Bronchial epithelial cell (primary cell): ENCODE measurements around the gene KDM2B. TPM values are rescaled to one million over a fixed set of nuclear protein-coding genes. Genes with fewer than 3 reads are reported as not detected.
A peak's percentile ranks its signal among the peaks of the same experiment; 100 is the strongest.

ENCODE experiments used
- DNase-seq: peaks from one replicate; pipeline ENCODE4 v3.0.0-alpha.2; 2010; ENCODE audit warnings: low read depth
- FAIRE-seq: peaks from 2 replicates; lab custom pipeline; 2011; peaks lifted over from hg19 to GRCh38; lab: Jason Lieb, UNC
- H3K27me3 ChIP-seq: 2 replicates; pipeline ENCODE4 v1.5.1; 2011; ENCODE audit warnings: low read length; ENCODE audit not compliant: control insufficient read depth, insufficient read depth
- H3K36me3 ChIP-seq: 2 replicates; pipeline ENCODE4 v1.5.1; 2011; ENCODE audit warnings: low read length; ENCODE audit not compliant: control insufficient read depth, insufficient read depth
- H3K4me3 ChIP-seq: 2 replicates; pipeline ENCODE4 v1.5.1; 2011; ENCODE audit warnings: mild to moderate bottlenecking, low read depth, low read length, control low read depth
- CTCF ChIP-seq: IDR thresholded peaks from 2 replicates; pipeline ENCODE4 v1.5.1; 2011; ENCODE audit warnings: mild to moderate bottlenecking, moderate library complexity, low read length, control low read depth, inconsistent platforms; ENCODE audit not compliant: insufficient read depth, severe bottlenecking
- total RNA-seq: library from RNA; depleted of rRNA; stranded (reverse); fragments of >200 nt; gene quantifications from 2 replicates; pipeline ENCODE4 v1.2.1, GENCODE V29; 2014

Gene KDM2B
- total RNA-seq, 1 donor from 2014 or later = 14.2 TPM

DNA sequence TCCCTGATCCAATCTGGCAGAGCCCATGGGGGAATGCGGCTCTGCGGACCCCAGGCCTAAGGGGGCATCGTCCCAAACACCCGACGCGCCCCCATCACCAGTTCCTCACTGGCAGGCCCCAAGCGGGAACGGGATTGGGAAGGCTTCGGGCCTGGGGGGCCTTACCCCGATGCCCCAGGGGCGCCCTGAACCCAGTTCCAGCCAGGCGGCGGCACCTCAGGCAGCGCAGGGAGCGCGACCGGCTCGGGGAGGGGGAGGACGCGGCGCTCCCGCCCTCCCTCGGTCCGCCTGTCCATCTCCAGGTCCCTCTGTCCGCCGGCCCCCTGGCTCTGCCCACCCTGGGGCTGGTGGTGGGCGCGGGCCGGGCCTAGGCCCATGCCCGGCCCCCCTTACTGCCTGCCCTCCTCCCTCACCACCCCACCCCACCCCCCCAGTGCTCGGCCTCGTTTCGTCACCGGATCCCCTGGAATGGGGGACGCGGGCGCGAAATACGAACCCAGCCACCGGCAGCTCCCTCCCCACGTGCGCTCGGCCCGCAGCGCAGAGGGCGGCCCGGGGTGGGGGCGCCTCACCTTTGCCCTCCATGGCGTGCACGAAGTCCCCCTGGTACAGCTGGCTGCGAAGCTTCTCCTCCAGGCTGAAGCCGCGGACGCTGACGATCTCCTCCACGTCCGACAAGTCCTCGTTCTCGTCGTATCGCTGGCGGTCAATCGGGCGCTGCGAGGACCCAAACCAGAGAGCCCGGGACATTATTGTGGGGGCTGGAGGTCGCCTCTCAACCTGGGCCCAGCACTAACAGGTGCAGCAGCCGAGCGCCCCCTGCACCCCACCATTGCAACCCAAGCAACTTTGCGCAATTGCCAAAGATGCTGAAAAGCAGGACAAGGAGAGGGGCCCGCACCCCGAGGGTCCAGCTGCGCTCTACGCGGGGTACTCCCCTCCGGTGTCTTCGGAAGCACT is 2.3 kb downstream of the KDM2B start:
- DNase-seq (no peak), FAIRE-seq (no peak)
- TF ChIP-seq CTCF = no peak
- H3K36me3 ChIP-seq = no peaks in the 10 kb centered on the region
- H3K4me3 ChIP-seq = peak overlapping the region; percentile 53
- H3K27me3 ChIP-seq = no peaks in the 10 kb centered on the region

- Histone ChIP-seq H3K27me3 (no peaks in the 10 kb centered on the region), H3K4me3 (no peak overlapping the region), H3K36me3 (no peaks in the 10 kb centered on the region)
- no peak for FAIRE-seq
- no peak for DNase-seq
- no peak for TF ChIP-seq CTCF
These were observed 3.2 kb downstream of the KDM2B start for GRCh38 chr12:121577443-121578180.

DNA sequence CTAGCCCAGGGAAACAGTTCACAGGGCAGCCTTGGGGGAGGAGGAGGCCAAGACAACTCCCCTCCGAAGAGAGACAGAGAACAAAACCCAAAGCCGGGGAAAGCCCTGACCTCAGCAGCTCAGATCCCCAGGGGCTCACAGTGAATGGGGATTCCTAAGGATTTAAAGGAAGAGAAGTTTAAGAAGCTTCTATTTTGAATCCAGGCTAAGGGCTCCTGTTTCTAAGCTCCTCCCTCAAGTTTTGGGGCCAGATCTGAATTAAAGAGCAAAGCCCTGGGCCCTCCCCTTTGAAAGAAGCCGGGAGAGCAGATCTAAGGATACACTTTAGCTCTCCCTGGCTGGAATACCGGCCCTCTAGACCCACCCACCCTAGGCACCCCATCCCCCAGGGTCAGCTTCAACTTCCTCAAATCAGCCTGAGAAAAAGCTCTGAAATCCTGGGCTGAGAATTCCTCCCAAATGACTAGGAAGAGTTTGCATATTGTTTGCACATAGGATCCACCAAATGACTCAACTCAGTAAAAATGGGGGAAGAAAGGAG is 3.9 kb downstream of the KDM2B start:
- no peaks in the 10 kb centered on the region for H3K27me3 ChIP-seq
- H3K4me3 ChIP-seq = no peak overlapping the region
- FAIRE-seq (no peak), DNase-seq (peak; percentile 74)
- no peak for TF ChIP-seq CTCF
- H3K36me3 ChIP-seq = no peaks in the 10 kb centered on the region

- Histone ChIP-seq H3K4me3 (no peak overlapping the region), H3K36me3 (no peaks in the 10 kb centered on the region), H3K27me3 (no peaks in the 10 kb centered on the region)
- DNase-seq (peak; percentile 12), FAIRE-seq (no peak)
- no peak for TF ChIP-seq CTCF
These were observed 4.7 kb downstream of the KDM2B start for GRCh38 chr12:121575952-121576625.

DNA sequence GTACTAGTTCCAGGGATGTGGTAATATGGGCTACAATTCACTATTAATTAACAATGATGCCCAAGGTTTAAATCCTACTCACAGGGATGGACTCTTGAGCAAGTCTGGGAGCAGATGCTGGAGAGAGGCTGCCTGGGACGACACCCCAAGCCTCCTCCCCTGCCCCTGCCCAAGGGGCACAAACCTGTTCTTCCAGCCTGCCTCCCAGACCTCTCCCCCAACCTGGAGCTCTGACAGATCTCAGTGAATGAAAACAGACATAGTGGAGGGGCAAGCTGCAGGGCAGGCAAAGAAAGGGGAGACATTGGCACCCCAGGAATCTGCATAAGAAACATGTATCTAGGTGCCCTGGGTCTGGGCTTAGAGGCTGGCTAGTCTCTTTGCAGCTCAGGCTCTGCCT is 5.8 kb downstream of the KDM2B start:
- TF ChIP-seq CTCF = no peak
- FAIRE-seq (no peak), DNase-seq (no peak)
- no peak overlapping the region for H3K4me3 ChIP-seq
- no peaks in the 10 kb centered on the region for H3K36me3 ChIP-seq
- H3K27me3 ChIP-seq = no peaks in the 10 kb centered on the region
